Measurements from ENCODE around the gene TPCN1.

Gene TPCN1

DNA sequence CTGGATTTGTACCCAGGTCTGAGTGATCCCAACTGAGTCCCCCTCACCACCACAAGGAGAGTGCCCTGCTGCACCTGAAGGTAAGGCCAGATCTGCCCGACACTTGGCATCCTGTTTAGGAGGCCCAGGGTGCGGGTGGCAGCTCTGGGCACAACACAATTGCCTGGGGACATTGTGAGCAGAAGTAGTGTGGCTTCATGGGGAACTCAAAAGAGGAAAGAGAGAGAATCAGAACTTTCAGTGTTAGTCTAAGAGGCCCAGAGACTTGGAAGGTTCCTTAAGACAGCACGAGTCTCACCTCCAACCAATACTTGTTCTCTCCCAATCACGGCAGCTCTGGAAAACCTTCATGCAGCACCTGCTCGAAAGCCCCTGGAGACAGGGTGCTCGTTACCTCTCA is 120.3 kb downstream of the TPCN1 start:
- no peak for DNase-seq (ENCODE audit: low spot score)
- in situ Hi-C loops (cut with MboI; ENCODE audit: low pct_unique_long_range_greater_than_20kb, low sequenced_read_pairs, unreplicated experiment), result no loop called here
- TF ChIP-seq, protein P1, sequence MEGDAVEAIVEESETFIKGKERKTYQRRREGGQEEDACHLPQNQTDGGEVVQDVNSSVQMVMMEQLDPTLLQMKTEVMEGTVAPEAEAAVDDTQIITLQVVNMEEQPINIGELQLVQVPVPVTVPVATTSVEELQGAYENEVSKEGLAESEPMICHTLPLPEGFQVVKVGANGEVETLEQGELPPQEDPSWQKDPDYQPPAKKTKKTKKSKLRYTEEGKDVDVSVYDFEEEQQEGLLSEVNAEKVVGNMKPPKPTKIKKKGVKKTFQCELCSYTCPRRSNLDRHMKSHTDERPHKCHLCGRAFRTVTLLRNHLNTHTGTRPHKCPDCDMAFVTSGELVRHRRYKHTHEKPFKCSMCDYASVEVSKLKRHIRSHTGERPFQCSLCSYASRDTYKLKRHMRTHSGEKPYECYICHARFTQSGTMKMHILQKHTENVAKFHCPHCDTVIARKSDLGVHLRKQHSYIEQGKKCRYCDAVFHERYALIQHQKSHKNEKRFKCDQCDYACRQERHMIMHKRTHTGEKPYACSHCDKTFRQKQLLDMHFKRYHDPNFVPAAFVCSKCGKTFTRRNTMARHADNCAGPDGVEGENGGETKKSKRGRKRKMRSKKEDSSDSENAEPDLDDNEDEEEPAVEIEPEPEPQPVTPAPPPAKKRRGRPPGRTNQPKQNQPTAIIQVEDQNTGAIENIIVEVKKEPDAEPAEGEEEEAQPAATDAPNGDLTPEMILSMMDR (IDR thresholded peaks at IDR 0.05; ENCODE audit: extremely low read depth, insufficient read depth, missing control alignments), result no peak

DNA sequence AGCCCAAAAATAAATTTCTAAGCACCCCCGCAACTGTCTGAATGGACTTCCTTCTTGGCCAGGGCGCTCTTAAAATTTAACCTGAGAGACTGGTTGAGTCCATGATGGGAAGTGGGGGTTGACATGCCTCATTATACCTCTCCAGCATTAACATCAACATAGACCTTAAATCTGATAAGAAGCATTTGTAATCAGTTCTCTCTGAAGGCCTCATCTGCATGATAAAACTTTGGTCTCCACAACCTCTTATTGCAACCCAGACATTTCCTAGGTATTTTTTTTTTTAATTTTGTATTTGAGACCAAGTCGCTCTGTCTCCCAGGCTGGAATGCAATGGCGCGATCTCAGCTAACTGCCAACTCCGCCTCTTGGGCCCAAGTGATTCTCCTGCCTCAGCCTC is 124.1 kb downstream of the TPCN1 start:
- TF ChIP-seq, protein P1 (IDR thresholded peaks at IDR 0.05; ENCODE audit: extremely low read depth, insufficient read depth, missing control alignments), result no peak
- in situ Hi-C loops (cut with MboI; ENCODE audit: low pct_unique_long_range_greater_than_20kb, low sequenced_read_pairs, unreplicated experiment), result no loop called here
- no peak for DNase-seq (ENCODE audit: low spot score)

DNA sequence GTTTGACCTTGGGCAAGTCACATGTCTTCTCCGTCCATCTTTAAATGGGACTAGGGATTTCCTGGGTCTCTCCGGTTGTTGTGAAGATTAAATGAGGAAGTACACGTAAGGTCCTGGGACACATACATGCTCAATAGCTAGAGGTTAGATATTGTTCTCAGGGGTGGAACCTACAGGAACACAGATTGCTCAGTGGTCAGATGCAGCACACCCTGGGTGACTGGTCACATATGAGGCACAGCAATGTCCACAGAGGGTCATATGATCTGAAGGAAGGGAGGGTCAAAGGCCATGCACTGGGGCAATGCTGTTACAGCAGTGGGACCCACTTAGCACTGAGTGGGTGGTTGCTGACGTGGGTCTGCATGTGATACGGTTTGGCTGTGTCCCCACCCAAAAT is 125.1 kb downstream of the TPCN1 start:
- TF ChIP-seq, protein P1 (IDR thresholded peaks at IDR 0.05; ENCODE audit: extremely low read depth, insufficient read depth, missing control alignments), result no peak
- in situ Hi-C loops (cut with MboI; ENCODE audit: low pct_unique_long_range_greater_than_20kb, low sequenced_read_pairs, unreplicated experiment), result no loop called here
- no peak for DNase-seq (ENCODE audit: low spot score)

DNA sequence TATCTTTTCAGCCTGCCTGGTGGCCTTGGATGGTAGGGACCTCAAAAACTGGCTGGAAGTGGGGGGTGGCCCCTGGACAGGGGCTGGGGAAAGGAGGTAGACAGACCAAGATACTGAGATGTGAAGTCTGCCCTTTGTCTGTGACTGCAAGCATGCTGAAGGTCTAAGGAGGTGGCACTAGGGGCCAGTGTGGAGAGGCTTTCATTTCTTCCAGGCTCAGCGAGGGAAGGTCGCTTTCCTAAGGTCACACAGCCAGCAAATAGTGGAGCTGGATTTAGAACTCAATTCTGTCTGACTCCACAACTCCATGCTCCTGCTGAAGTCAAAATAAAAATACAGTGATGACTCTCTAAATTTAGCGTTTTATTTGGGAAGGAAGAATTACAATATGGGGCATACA is 125.8 kb downstream of the TPCN1 start:
- TF ChIP-seq, protein P1 (IDR thresholded peaks at IDR 0.05; ENCODE audit: extremely low read depth, insufficient read depth, missing control alignments), result no peak
- in situ Hi-C loops (cut with MboI; ENCODE audit: low pct_unique_long_range_greater_than_20kb, low sequenced_read_pairs, unreplicated experiment), result no loop called here
- no peak for DNase-seq (ENCODE audit: low spot score)

DNA sequence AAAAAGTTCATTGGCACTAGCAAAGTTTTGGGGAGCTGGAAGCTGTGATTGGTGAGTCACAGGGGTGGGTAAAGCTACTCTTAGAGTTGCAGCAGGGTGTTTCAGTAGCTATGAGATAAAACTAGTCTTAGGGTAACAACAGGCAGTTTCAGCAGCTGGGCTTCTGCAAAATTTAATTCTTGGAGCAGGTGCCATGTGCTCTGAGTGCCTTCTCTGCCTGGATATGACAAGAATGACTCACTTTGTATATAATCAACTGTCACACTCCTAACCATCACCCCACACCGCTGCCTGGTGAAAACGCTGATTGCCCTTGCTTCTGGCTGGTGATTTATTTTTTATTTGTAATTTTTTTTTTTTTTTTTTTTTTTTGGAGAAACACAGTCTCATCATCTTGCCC is 126.6 kb downstream of the TPCN1 start:
- TF ChIP-seq, protein P1 (IDR thresholded peaks at IDR 0.05; ENCODE audit: extremely low read depth, insufficient read depth, missing control alignments), result no peak
- in situ Hi-C loops (cut with MboI; ENCODE audit: low pct_unique_long_range_greater_than_20kb, low sequenced_read_pairs, unreplicated experiment), result no loop called here
- no peak for DNase-seq (ENCODE audit: low spot score)
